PC-3 (cell line): ENCODE data around the gene B3GNT5. TPM values are rescaled to one million over a fixed set of nuclear protein-coding genes. Genes with fewer than 3 reads are reported as not detected.

Experiments used
- ATAC-seq: fragments of 200-7000 bp; cut with Tn5 transposase; 2 replicates; pipeline ENCODE4 v1.9.1; 2020; ENCODE audit warnings: mild to moderate bottlenecking, moderate library complexity
- BruUV-seq: library from RNA; stranded (reverse); fragments of 400-500 nt; replicated peaks from 2 replicates; lab custom pipeline; 2021; lab: Mats Ljungman, UMichigan
- CTCF ChIA-PET: fragments of 300-600 bp; sonication (Branson Sonifier 250); formaldehyde crosslinking; loops from one replicate; lab custom pipeline; 2022; ENCODE audit warnings: antibody characterized with exemption; lab: Charles Lee
- POLR2A ChIA-PET: fragments of 300-600 bp; sonication (Branson Sonifier 250); formaldehyde crosslinking; loops from one replicate; lab custom pipeline; 2022; ENCODE audit warnings: antibody characterized with exemption; ENCODE audit not compliant: unreplicated experiment; lab: Charles Lee
- DNase-seq: peaks from one replicate; pipeline ENCODE4 v3.0.0-alpha.2; 2015
- H2AFZ ChIP-seq: fragments of 300-600 bp; sonication (generic); 2 replicates; pipeline ENCODE4 v1.6.0; 2016; ENCODE audit warnings: antibody characterized with exemption, low read length
- H3F3A ChIP-seq: fragments of 300-600 bp; sonication (generic); one replicate; pipeline ENCODE4 v1.6.0; 2017; ENCODE audit warnings: antibody characterized with exemption, low read length, control low read depth, mild to moderate bottlenecking; ENCODE audit not compliant: unreplicated experiment
- H3K27ac ChIP-seq: fragments of 300-600 bp; sonication (generic); 2 replicates; pipeline ENCODE4 v1.5.1; 2016; ENCODE audit warnings: mild to moderate bottlenecking, low read length
- H3K27me3 ChIP-seq: fragments of 300-600 bp; sonication (generic); 2 replicates; pipeline ENCODE4 v1.6.1; 2016; ENCODE audit warnings: low read length, mixed read lengths
- H3K36me3 ChIP-seq: fragments of 300-600 bp; sonication (generic); 2 replicates; pipeline ENCODE4 v1.6.1; 2016; ENCODE audit warnings: low read depth, mixed run types, low read length, mixed read lengths
- H3K4me1 ChIP-seq: fragments of 300-600 bp; sonication (generic); 2 replicates; pipeline ENCODE4 v1.5.1; 2016; ENCODE audit warnings: low read length; ENCODE audit not compliant: insufficient read depth
- H3K4me2 ChIP-seq: fragments of 300-600 bp; sonication (generic); 2 replicates; pipeline ENCODE4 v1.6.0; 2016; ENCODE audit warnings: low read length
- H3K4me3 ChIP-seq: fragments of 300-600 bp; sonication (generic); 2 replicates; pipeline ENCODE4 v1.5.1; 2016; ENCODE audit warnings: mild to moderate bottlenecking, low read length, mixed read lengths
- H3K79me2 ChIP-seq: fragments of 300-600 bp; sonication (generic); 2 replicates; pipeline ENCODE4 v1.6.1; 2017; ENCODE audit warnings: low read length, mixed read lengths
- H3K9ac ChIP-seq: fragments of 300-600 bp; sonication (generic); 2 replicates; pipeline ENCODE4 v1.6.0; 2016; ENCODE audit warnings: mild to moderate bottlenecking, low read length
- H3K9me2 ChIP-seq: fragments of 300-600 bp; sonication (generic); replicated peaks from 2 replicates; pipeline ENCODE4 v1.6.1; 2016; ENCODE audit warnings: mixed run types, low read length, mixed read lengths
- H3K9me3 ChIP-seq: fragments of 300-600 bp; sonication (generic); 2 replicates; pipeline ENCODE4 v1.6.1; 2016; ENCODE audit warnings: low read length, mixed read lengths
- H4K20me1 ChIP-seq: fragments of 300-600 bp; sonication (generic); 2 replicates; pipeline ENCODE4 v1.6.1; 2016; ENCODE audit warnings: low read length, mixed read lengths
- EZH2 ChIP-seq: fragments of 300-600 bp; sonication (generic); IDR thresholded peaks from one replicate; pipeline ENCODE4 v1.6.1; 2017; ENCODE audit warnings: antibody characterized with exemption, mild to moderate bottlenecking, low read length; ENCODE audit not compliant: unreplicated experiment
- EZH2phosphoT487 ChIP-seq: fragments of 300-600 bp; sonication (generic); IDR thresholded peaks from 2 replicates; pipeline ENCODE4 v1.6.1; 2018; ENCODE audit warnings: mild to moderate bottlenecking, antibody characterized with exemption, low read length, borderline replicate concordance
- intact Hi-C: fragments of 100-400 bp; cut with micrococcal nuclease; formaldehyde crosslinking; loops from 2 replicates; pipeline ENCODE4 v1.9.0; 2023
- total RNA-seq: library from RNA; depleted of rRNA; stranded (reverse); fragments of >200 nt; gene quantifications from 2 replicates; pipeline ENCODE4 v1.2.3, GENCODE V29; 2014
- TF ChIP-seq, protein P1 (sequence below): fragments of 300-600 bp; sonication (generic); conservative IDR thresholded peaks from 2 replicates; pipeline ENCODE4 v1.5.1; 2017; ENCODE audit warnings: antibody characterized with exemption, low read depth, mild to moderate bottlenecking, low read length

Gene B3GNT5
- total RNA-seq, 1 experiment from 2014 or later: 22.9 TPM

DNA sequence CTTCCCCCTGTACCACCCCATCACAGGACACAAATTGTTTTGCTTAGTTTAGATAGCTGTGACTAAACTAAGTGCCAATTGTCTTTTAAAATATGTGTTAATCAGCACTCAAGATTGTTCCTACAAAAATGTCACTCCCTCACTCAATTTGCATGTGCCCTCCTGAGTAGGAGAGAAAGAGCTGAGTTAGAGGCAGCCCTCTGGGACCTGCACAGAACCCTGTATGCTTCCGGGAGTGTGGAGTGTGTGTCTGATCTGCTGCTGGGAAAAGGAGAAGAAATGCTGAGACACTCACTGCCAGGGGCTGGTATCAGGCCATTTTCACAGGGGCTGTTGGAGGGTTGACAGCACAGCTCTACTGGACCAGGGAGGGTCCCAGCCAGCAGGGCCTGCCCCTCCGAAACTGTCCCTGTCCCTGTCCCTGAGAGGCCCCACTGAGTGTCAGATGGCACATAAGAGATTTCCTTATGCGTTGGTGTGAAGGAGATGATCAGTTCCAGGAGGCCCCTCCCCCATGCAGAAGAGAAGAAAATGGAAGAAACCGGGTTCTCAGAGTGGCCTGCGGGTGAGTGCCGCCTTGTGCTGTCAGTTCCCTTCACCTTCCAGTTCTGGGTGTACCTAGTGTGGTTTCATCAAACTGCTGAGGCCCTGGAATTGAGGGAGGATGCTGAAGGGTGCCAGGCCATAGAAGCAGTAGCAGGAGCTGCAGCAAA, 3.9 kb upstream of the B3GNT5 start:
- H4K20me1 ChIP-seq: no peaks in the 10 kb centered on the region
- no peaks in the 10 kb centered on the region for H3K27me3 ChIP-seq
- no peak overlapping the region for H2AFZ ChIP-seq
- intact Hi-C loops: no loop called here
- no peaks in the 10 kb centered on the region for H3K9me2 ChIP-seq
- no peak for ATAC-seq
- H3F3A ChIP-seq: peaks cover 4% of the 10 kb centered on the region
- H3K27ac ChIP-seq: no peak overlapping the region
- H3K36me3 ChIP-seq: no peaks in the 10 kb centered on the region
- peaks cover 27% of the 10 kb centered on the region for H3K4me1 ChIP-seq
- POLR2A ChIA-PET: no interaction called here
- CTCF ChIA-PET: no interaction called here
- DNase-seq: no peak
- TF ChIP-seq EZH2 (no peak), EZH2phosphoT487 (no peak)
- TF ChIP-seq, protein P1, sequence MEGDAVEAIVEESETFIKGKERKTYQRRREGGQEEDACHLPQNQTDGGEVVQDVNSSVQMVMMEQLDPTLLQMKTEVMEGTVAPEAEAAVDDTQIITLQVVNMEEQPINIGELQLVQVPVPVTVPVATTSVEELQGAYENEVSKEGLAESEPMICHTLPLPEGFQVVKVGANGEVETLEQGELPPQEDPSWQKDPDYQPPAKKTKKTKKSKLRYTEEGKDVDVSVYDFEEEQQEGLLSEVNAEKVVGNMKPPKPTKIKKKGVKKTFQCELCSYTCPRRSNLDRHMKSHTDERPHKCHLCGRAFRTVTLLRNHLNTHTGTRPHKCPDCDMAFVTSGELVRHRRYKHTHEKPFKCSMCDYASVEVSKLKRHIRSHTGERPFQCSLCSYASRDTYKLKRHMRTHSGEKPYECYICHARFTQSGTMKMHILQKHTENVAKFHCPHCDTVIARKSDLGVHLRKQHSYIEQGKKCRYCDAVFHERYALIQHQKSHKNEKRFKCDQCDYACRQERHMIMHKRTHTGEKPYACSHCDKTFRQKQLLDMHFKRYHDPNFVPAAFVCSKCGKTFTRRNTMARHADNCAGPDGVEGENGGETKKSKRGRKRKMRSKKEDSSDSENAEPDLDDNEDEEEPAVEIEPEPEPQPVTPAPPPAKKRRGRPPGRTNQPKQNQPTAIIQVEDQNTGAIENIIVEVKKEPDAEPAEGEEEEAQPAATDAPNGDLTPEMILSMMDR: no peak
- no peaks in the 10 kb centered on the region for H3K9me3 ChIP-seq
- H3K4me3 ChIP-seq: no peak overlapping the region
- no peak overlapping the region for H3K4me2 ChIP-seq
- BruUV-seq: no TSS peak
- peaks cover 11% of the 10 kb centered on the region for H3K79me2 ChIP-seq
- no peak overlapping the region for H3K9ac ChIP-seq

DNA sequence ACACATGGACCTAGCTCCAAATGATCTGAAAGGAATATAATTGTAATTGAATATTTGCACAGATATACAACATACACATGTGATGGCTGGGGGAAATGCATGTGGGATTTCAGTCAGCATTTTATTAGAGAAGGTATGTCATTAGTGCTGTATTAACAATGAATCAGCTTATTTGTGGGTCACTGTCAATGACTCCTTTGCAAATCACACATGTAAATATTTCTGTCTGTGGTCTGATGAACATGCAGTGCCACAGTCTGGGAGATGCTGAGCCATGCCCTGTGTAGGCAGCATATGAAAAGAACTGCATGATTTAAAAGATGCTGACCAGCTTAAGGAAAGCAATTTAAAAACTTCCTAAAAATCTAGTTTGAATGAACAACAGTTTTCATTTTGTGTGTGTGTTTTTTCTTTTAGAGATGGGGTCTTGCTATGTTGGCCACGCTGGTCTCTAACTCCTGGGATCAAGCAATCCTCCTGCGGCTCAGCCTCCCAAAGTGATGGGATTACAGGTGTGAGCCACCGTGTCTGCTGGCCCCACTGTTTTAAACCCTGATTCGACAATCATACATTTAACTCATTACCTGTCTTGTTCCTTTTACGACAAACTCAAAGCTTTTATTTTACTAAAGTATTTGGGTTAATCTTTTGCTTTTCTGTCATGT, 803 bp upstream of the B3GNT5 start:
- ChIA-PET POLR2A (interaction anchor here (0.6 kb wide), 1 partner anchor 121 kb away, joined by 3 read pairs; no protein-coding TSS in a partner anchor), CTCF (interaction anchor here (0.5 to 2.5 kb wide), 5 partner anchors 58 to 446 kb away, joined by 3 to 26 read pairs (median 6); partner anchors contain the start of gene YEATS2)
- intact Hi-C loops: loop anchor here (1.0 to 2.0 kb wide), 2 partner anchors 39 to 129 kb away; no protein-coding TSS in a partner anchor
- Histone ChIP-seq H3K36me3 (peaks cover 4% of the 10 kb centered on the region; the same call in 1 of the 2 replicates), H3K79me2 (peaks cover 42% of the 10 kb centered on the region), H3K9me3 (no peaks in the 10 kb centered on the region), H3K9me2 (no peaks in the 10 kb centered on the region), H3K27ac (peak overlapping the region; percentile 13), H3K4me1 (peaks cover 32% of the 10 kb centered on the region), H3K4me2 (peak overlapping the region; percentile 77), H2AFZ (peak overlapping the region; percentile 61), H3K9ac (peak overlapping the region; percentile 42), H3K27me3 (no peaks in the 10 kb centered on the region), H4K20me1 (peaks cover 27% of the 10 kb centered on the region), H3F3A (peaks cover 4% of the 10 kb centered on the region), H3K4me3 (peak overlapping the region; percentile 63)
- TF ChIP-seq, protein P1: no peak
- TF ChIP-seq EZH2phosphoT487 (no peak), EZH2 (no peak)
- peak; percentile 17 for ATAC-seq
- DNase-seq: peak; percentile 64
- no TSS peak for BruUV-seq
